MCF 10A (cell line): ENCODE data around the gene PCGF2. TPM values are rescaled to one million over a fixed set of nuclear protein-coding genes. Genes with fewer than 3 reads are reported as not detected.

Source experiments
- BruUV-seq: library from RNA; stranded (reverse); fragments of 400-500 nt; replicated peaks from 2 replicates; lab custom pipeline; 2021; lab: Mats Ljungman, UMichigan
- CTCF ChIA-PET: fragments of 300-600 bp; sonication (Branson Sonifier 250); formaldehyde crosslinking; extraction: SDS; loops from one replicate; lab custom pipeline; 2021; ENCODE audit warnings: antibody characterized with exemption, inconsistent platforms; lab: Yijun Ruan, JAX
- POLR2A ChIA-PET: fragments of 300-600, 350-650 bp; sonication (Branson Sonifier 250); formaldehyde crosslinking; extraction: SDS; loops from one replicate; lab custom pipeline; 2020; ENCODE audit warnings: antibody characterized with exemption, inconsistent platforms; lab: Yijun Ruan, JAX
- DNase-seq: peaks from one replicate; pipeline ENCODE4 v3.0.0-alpha.2; 2018; ENCODE audit not compliant: unreplicated experiment
- H3K27ac Mint-ChIP-seq: one replicate; pipeline ENCODE4 v1.8.0; 2022; ENCODE audit warnings: mild to moderate bottlenecking, low read depth, mixed read lengths; ENCODE audit not compliant: unreplicated experiment
- H3K27me3 Mint-ChIP-seq: one replicate; pipeline ENCODE4 v1.8.0; 2022; ENCODE audit warnings: mixed read lengths; ENCODE audit not compliant: insufficient read depth, unreplicated experiment
- H3K36me3 Mint-ChIP-seq: one replicate; pipeline ENCODE4 v1.8.0; 2022; ENCODE audit warnings: mild to moderate bottlenecking, moderate library complexity, mixed read lengths; ENCODE audit not compliant: insufficient read depth, unreplicated experiment
- H3K4me1 Mint-ChIP-seq: one replicate; pipeline ENCODE4 v1.8.0; 2022; ENCODE audit warnings: mixed read lengths; ENCODE audit not compliant: insufficient read depth, unreplicated experiment
- H3K4me3 Mint-ChIP-seq: one replicate; pipeline ENCODE4 v1.8.0; 2022; ENCODE audit warnings: mild to moderate bottlenecking, moderate library complexity, mixed read lengths; ENCODE audit not compliant: unreplicated experiment
- H3K9me3 Mint-ChIP-seq: one replicate; pipeline ENCODE4 v1.8.0; 2022; ENCODE audit warnings: mixed read lengths; ENCODE audit not compliant: unreplicated experiment
- intact Hi-C: fragments of 100-400 bp; cut with micrococcal nuclease; formaldehyde crosslinking; loops from 2 replicates; pipeline ENCODE4 v1.14.1; 2022
- total RNA-seq: library from RNA; stranded (reverse); gene quantifications from 2 replicates; pipeline ENCODE4 v1.2.3, GENCODE V29; 2022
- TF ChIP-seq, protein P1 (sequence below): fragments of 200-600 bp; IDR thresholded peaks from one replicate; pipeline ENCODE4 v1.8.0; 2022; ENCODE audit warnings: antibody characterized with exemption, mild to moderate bottlenecking; ENCODE audit not compliant: unreplicated experiment

The PCGF2 gene
- total RNA-seq, 1 experiment from 2014 or later = 32.6 TPM

DNA sequence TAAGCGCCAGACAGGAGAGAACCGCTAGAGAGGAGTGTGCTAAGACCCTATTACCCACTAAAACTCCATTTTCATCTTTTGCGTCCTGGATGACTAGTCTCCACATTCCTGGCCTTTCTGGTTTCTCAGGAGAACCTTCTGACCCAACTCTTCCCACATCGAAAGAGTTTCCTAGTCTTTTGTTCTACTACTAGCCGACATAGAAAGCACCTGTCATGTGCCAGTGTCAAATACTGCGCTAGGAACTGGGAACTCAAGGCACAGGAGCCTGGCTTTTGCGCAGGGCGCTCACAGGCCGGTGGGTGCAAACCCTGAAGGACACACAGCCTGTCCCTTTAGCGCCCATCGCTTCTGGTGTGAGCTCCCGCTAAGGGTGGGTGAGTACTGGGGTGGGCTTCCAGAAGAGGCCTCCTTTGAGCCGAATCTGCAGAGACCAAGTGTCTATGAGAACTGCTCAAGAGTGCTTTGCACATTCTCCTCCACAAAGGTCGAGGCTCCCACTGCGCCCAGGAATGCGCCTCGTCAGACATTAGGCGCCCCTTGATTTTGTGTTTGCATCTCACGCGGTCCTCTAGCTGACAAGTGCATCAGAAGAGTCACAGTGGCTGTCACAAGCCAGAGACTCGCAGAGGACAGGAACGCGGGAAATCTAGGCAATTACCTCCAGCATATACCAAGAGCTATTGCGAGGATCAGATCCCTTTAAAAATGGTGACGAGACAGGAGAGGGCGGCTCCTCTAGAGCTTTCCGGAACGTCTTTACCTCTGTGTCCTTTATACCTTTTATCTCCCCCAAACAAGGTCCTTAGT, 2.4 kb upstream of the PCGF2 start:
- Mint-ChIP-seq H3K36me3 (peaks cover 42% of the 10 kb centered on the region), H3K27ac (peak overlapping the region; percentile 98), H3K4me1 (peaks cover 41% of the 10 kb centered on the region), H3K4me3 (peak overlapping the region; percentile 96), H3K9me3 (no peaks in the 10 kb centered on the region), H3K27me3 (no peaks in the 10 kb centered on the region)
- POLR2A ChIA-PET = interaction anchor here (0.7 to 4.4 kb wide), 13 partner anchors 8 to 1276 kb away, joined by 3 to 46 read pairs (median 5); partner anchors contain the start of genes CISD3, LASP1, MLLT6 and PIP4K2B
- TF ChIP-seq, protein P1, sequence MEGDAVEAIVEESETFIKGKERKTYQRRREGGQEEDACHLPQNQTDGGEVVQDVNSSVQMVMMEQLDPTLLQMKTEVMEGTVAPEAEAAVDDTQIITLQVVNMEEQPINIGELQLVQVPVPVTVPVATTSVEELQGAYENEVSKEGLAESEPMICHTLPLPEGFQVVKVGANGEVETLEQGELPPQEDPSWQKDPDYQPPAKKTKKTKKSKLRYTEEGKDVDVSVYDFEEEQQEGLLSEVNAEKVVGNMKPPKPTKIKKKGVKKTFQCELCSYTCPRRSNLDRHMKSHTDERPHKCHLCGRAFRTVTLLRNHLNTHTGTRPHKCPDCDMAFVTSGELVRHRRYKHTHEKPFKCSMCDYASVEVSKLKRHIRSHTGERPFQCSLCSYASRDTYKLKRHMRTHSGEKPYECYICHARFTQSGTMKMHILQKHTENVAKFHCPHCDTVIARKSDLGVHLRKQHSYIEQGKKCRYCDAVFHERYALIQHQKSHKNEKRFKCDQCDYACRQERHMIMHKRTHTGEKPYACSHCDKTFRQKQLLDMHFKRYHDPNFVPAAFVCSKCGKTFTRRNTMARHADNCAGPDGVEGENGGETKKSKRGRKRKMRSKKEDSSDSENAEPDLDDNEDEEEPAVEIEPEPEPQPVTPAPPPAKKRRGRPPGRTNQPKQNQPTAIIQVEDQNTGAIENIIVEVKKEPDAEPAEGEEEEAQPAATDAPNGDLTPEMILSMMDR = no peak
- intact Hi-C loops = loop anchor here (10.0 kb wide), 1 partner anchor 46 kb away; the partner anchor contains the start of gene MLLT6
- CTCF ChIA-PET = interaction anchor here (0.6 kb wide), 2 partner anchors 16 to 94 kb away, joined by 3 to 4 read pairs; no protein-coding TSS in a partner anchor
- no TSS peak for BruUV-seq
- DNase-seq = peak; percentile 55

DNA sequence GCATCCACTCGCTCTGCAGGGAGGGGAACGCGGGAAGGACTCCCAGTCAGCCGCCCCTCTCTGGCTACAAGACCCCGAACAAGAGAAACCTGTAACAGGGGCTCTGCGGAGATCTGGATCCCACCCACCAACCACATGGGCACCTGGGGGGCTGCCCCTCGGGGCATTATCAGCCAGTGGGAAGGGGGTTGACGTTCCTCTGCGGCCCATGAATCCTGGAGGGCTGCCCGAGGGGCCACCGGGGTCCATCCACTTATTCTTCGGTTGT, 1.8 kb upstream of the PCGF2 start:
- POLR2A ChIA-PET = interaction anchor here (0.6 to 4.4 kb wide), 10 partner anchors 11 to 1276 kb away, joined by 3 to 46 read pairs (median 3); partner anchors contain the start of genes CISD3 and LASP1
- TF ChIP-seq, protein P1 = no peak

DNA sequence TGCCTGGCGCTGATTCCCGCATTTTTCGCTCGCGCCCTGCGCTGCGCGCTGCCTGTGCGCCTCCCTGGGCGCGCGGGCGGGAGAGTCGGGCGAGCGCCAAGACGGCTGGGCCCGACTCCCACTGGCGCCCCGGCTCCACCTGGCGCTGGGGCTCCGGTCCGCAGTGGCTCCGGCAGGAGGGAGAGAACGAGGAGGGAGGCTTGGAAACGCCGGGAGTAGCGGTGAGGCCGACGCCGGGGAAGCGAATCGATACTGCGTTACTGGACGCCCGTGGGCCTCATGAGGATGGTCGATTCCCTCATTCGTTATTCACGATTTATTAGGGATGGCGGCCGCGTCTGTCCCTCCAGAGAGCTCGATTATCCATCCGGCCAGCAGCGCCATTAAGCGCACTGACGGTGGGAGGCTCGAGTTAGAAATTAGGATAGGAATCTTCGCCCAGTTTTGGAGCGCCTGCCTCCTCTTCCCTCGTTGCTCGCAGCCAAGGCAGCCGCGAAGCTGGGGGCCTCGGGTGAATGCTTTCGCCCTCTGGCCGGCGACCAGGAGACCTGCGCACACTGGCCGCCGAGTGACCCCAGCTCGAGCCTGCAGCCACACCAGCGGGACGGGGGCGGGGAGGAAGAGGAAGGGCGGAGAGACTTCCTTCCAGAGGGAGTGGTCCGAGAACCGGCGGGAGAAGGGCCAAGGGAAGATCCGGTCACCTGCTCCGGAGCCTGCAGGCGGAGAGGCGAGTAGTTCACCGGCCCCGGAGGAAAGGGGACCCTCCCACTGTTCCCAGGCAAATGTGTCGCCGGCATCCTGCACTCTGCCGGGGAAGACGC, 1.3 kb upstream of the PCGF2 start:
- Mint-ChIP-seq H3K36me3 (peaks cover 36% of the 10 kb centered on the region), H3K27me3 (no peaks in the 10 kb centered on the region), H3K4me1 (peaks cover 45% of the 10 kb centered on the region), H3K27ac (no peak overlapping the region), H3K9me3 (no peaks in the 10 kb centered on the region), H3K4me3 (peak overlapping the region; percentile 96)
- TF ChIP-seq, protein P1 = no peak
- DNase-seq = peak; percentile 84
- POLR2A ChIA-PET = interaction anchor here (0.6 to 4.4 kb wide), 12 partner anchors 12 to 1277 kb away, joined by 3 to 46 read pairs (median 3); partner anchors contain the start of genes CISD3 and LASP1
- TSS peak; percentile 47 for BruUV-seq
- intact Hi-C loops = loop anchor here (10.0 kb wide), 1 partner anchor 45 kb away; the partner anchor contains the start of gene MLLT6
- CTCF ChIA-PET = no interaction called here

More for the DNA sequence above, 1.8 kb upstream of the PCGF2 start:
- intact Hi-C loops = loop anchor here (10.0 kb wide), 1 partner anchor 45 kb away; the partner anchor contains the start of gene MLLT6
- DNase-seq = no peak
- Mint-ChIP-seq H3K27me3 (no peaks in the 10 kb centered on the region), H3K27ac (no peak overlapping the region), H3K4me3 (peak overlapping the region; percentile 96), H3K4me1 (peaks cover 41% of the 10 kb centered on the region), H3K9me3 (no peaks in the 10 kb centered on the region), H3K36me3 (peaks cover 36% of the 10 kb centered on the region)
- CTCF ChIA-PET = no interaction called here
- BruUV-seq = no TSS peak
